Activated CD8-positive, alpha-beta T cell treated with anti-CD3 and anti-CD28 coated beads for 36 hours (primary cell): Measurements from ENCODE around the gene BCAS4. TPM values are rescaled to one million over a fixed set of nuclear protein-coding genes. Genes with fewer than 3 reads are reported as not detected.

ENCODE experiments used
- ATAC-seq: fragments of 200-7000 bp; cut with Tn5 transposase; one replicate; pipeline ENCODE4 v1.10.0; 2021; ENCODE audit warnings: mild to moderate bottlenecking, moderate library complexity
- CTCF ChIA-PET: fragments of 350-600 bp; sonication (Branson Sonifier 250); formaldehyde crosslinking; loops from one replicate; lab custom pipeline; 2021; ENCODE audit warnings: antibody characterized with exemption; lab: Charles Lee
- POLR2A ChIA-PET: fragments of 350-600 bp; sonication (Branson Sonifier 250); formaldehyde crosslinking; loops from one replicate; lab custom pipeline; 2021; ENCODE audit warnings: antibody characterized with exemption; lab: Charles Lee
- DNase-seq: peaks from one replicate; pipeline ENCODE4 v3.0.0-alpha.2; 2020
- H3K27ac Mint-ChIP-seq: one replicate; pipeline ENCODE4 v1.8.0; 2021; ENCODE audit warnings: mild to moderate bottlenecking, mixed read lengths
- H3K27me3 Mint-ChIP-seq: one replicate; pipeline ENCODE4 v1.8.0; 2021; ENCODE audit warnings: mixed read lengths
- H3K36me3 Mint-ChIP-seq: one replicate; pipeline ENCODE4 v1.8.0; 2021; ENCODE audit warnings: low read depth, mixed read lengths
- H3K4me1 Mint-ChIP-seq: one replicate; pipeline ENCODE4 v1.8.0; 2021; ENCODE audit warnings: low read depth, mixed read lengths
- H3K4me3 Mint-ChIP-seq: one replicate; pipeline ENCODE4 v1.8.0; 2021; ENCODE audit warnings: mild to moderate bottlenecking, moderate library complexity, mixed read lengths
- H3K9me3 Mint-ChIP-seq: one replicate; pipeline ENCODE4 v1.8.0; 2021; ENCODE audit warnings: mixed read lengths
- intact Hi-C: fragments of 100-400 bp; cut with micrococcal nuclease; formaldehyde crosslinking; loops from one replicate; pipeline ENCODE4 v1.10.0; 2022
- total RNA-seq, 2 experiments: library from RNA; stranded (reverse); gene quantifications; one replicate each; pipeline ENCODE4 v1.2.3, GENCODE V29; 2021
- TF ChIP-seq, protein P1 (sequence below): fragments of 200-600 bp; IDR thresholded peaks from one replicate; pipeline ENCODE4 v1.8.0; 2022; ENCODE audit warnings: antibody characterized with exemption, mild to moderate bottlenecking

Gene BCAS4
- total RNA-seq, 2 experiments from 2014 or later: 27.3 to 31.7 TPM

- intact Hi-C loops: no loop called here
- peak overlapping the region; percentile 41 for H3K27ac Mint-ChIP-seq
- H3K9me3 Mint-ChIP-seq: no peaks in the 10 kb centered on the region
- ATAC-seq (no peak), DNase-seq (no peak)
- no peak overlapping the region for H3K4me3 Mint-ChIP-seq
- ChIA-PET POLR2A (interaction anchor here (1.0 to 4.8 kb wide), 2 partner anchors 9 to 126 kb away, joined by 3 to 31 read pairs; partner anchors contain the start of gene ADNP), CTCF (interaction anchor here (3.7 to 17.7 kb wide), 2 partner anchors 7 to 128 kb away, joined by 39 to 253 read pairs; partner anchors contain the start of gene BCAS4)
- TF ChIP-seq, protein P1, sequence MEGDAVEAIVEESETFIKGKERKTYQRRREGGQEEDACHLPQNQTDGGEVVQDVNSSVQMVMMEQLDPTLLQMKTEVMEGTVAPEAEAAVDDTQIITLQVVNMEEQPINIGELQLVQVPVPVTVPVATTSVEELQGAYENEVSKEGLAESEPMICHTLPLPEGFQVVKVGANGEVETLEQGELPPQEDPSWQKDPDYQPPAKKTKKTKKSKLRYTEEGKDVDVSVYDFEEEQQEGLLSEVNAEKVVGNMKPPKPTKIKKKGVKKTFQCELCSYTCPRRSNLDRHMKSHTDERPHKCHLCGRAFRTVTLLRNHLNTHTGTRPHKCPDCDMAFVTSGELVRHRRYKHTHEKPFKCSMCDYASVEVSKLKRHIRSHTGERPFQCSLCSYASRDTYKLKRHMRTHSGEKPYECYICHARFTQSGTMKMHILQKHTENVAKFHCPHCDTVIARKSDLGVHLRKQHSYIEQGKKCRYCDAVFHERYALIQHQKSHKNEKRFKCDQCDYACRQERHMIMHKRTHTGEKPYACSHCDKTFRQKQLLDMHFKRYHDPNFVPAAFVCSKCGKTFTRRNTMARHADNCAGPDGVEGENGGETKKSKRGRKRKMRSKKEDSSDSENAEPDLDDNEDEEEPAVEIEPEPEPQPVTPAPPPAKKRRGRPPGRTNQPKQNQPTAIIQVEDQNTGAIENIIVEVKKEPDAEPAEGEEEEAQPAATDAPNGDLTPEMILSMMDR: no peak
- no peaks in the 10 kb centered on the region for H3K27me3 Mint-ChIP-seq
- peaks cover 79% of the 10 kb centered on the region for H3K4me1 Mint-ChIP-seq
- peaks cover 38% of the 10 kb centered on the region for H3K36me3 Mint-ChIP-seq
Measured at GRCh38 chr20:50921803-50922501, 127.1 kb downstream of the BCAS4 start.

DNA sequence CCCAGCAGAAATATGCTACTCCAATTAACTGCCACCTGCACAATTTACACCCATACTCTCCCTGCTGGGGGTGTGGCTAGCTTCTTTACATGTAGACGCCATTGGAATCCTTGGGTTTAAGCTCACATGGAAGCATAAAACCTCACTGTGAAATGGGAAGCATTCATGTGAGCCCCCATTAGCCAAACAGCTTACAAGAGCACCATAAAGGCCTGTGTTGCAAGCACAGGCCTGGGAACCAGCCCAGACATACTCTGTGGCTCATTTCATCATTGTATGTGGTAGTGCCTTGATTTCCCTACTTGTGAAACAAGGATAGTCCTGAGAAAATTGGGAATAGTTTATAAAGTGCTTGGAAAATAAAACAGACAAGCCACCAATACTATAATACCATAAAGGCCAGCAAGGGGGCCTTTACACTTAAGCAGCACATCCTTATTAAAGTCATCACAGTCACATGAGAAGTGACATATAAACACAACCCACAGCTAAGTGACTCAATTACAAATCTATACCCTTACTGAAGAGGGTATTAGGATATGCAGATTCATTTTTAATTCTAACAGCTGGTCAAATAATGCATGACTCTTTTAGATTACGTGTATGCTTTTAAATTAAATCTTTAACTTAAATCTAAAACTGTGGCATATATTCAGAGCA, 129.5 kb downstream of the BCAS4 start:
- DNase-seq (no peak), ATAC-seq (no peak)
- intact Hi-C loops: no loop called here
- Mint-ChIP-seq H3K4me1 (peaks cover 79% of the 10 kb centered on the region), H3K9me3 (no peaks in the 10 kb centered on the region), H3K4me3 (no peak overlapping the region), H3K36me3 (peaks cover 54% of the 10 kb centered on the region), H3K27ac (peak overlapping the region; percentile 38), H3K27me3 (no peaks in the 10 kb centered on the region)
- ChIA-PET CTCF (interaction anchor here (1.3 to 17.7 kb wide), 4 partner anchors 10 to 131 kb away, joined by 3 to 253 read pairs (median 4); partner anchors contain the start of genes BCAS4, DPM1 and MOCS3), POLR2A (interaction anchor here (0.8 to 2.8 kb wide), 4 partner anchors 9 to 130 kb away, joined by 3 to 17 read pairs (median 4); no protein-coding TSS in a partner anchor)
- TF ChIP-seq, protein P1: no peak

DNA sequence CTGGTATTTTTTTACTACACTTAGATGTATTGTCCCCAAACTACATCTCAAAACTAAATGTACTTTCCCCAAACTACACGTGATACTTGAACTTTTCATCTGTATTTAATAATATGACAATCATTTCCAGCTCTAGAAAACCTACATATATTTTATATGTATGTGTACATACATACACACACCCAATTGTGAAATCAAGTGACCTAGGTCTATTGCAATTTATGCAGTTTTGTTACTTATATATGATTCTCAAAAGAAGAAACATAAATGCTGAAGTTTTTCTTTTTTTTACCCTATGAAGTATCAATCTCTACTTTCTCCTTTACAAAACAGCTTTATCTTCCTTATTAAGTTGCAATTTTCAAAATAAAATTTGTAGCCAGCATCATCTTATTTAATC, 131.7 kb downstream of the BCAS4 start:
- Mint-ChIP-seq H3K27ac (no peak overlapping the region), H3K27me3 (no peaks in the 10 kb centered on the region), H3K4me3 (no peak overlapping the region), H3K4me1 (peaks cover 63% of the 10 kb centered on the region), H3K9me3 (no peaks in the 10 kb centered on the region), H3K36me3 (peaks cover 59% of the 10 kb centered on the region)
- ATAC-seq (no peak), DNase-seq (no peak)
- ChIA-PET CTCF (interaction anchor here (1.0 to 17.7 kb wide), 4 partner anchors 10 to 133 kb away, joined by 3 to 253 read pairs (median 18); partner anchors contain the start of gene BCAS4), POLR2A (interaction anchor here (0.7 to 2.8 kb wide), 9 partner anchors 11 to 136 kb away, joined by 3 to 17 read pairs (median 4); partner anchors contain the start of genes BCAS4, DPM1 and MOCS3)
- intact Hi-C loops: loop anchor here (5.0 kb wide), 2 partner anchors 109 to 129 kb away; partner anchors contain the start of gene BCAS4
- TF ChIP-seq, protein P1: no peak

Other genes starting within 250 kb of the BCAS4 start
- gene RIPOR3, start 103.5 kb upstream of the BCAS4 start, total RNA-seq: not detected
- gene PARD6B, start 63.5 kb upstream of the BCAS4 start, total RNA-seq: 1 to 10 TPM; 4.7 to 6.6 TPM
- gene ADNP, start 136.4 kb downstream of the BCAS4 start, total RNA-seq: 10 to 100 TPM; 58.9 to 60.0 TPM
- 10 to 100 TPM; 66.6 to 75.4 TPM for gene DPM1, start 163.5 kb downstream of the BCAS4 start, total RNA-seq
- 1 to 10 TPM; 4.6 TPM for gene MOCS3, start 163.8 kb downstream of the BCAS4 start, total RNA-seq
- 1 to 10 TPM; 1.8 TPM for gene KCNG1, start 228.0 kb downstream of the BCAS4 start, total RNA-seq